HepG2 (cell line): ENCODE measurements around the gene BCL2L2. TPM values are rescaled to one million over a fixed set of nuclear protein-coding genes. Genes with fewer than 3 reads are reported as not detected.
A peak's percentile ranks its signal among the peaks of the same experiment; 100 is the strongest.

ENCODE experiments used
- ELF1 ChIP-seq: sonication (generic); formaldehyde crosslinking; IDR thresholded peaks from 2 replicates; pipeline ENCODE4 v1.4.0; 2020; ENCODE audit warnings: missing genetic modification reagents
- ERF ChIP-seq: IDR thresholded peaks from 2 replicates; pipeline ENCODE4 v1.6.1; 2018; ENCODE audit warnings: missing biosample characterization, missing genetic modification reagents
- HDAC2 ChIP-seq: sonication (generic); formaldehyde crosslinking; IDR thresholded peaks from 2 replicates; pipeline ENCODE4 v1.4.0; 2020; ENCODE audit warnings: missing genetic modification reagents
- KLF13 ChIP-seq: sonication (generic); formaldehyde crosslinking; IDR thresholded peaks from 2 replicates; pipeline ENCODE4 v1.4.0; 2020; ENCODE audit warnings: mild to moderate bottlenecking, missing genetic modification reagents
- KMT2B ChIP-seq: IDR thresholded peaks from 2 replicates; pipeline ENCODE4 v1.6.1; 2016; ENCODE audit warnings: missing genetic modification reagents, missing compliant biosample characterization
- MED8 ChIP-seq: sonication (generic); formaldehyde crosslinking; IDR thresholded peaks from 2 replicates; pipeline ENCODE4 v1.8.1; 2023; ENCODE audit warnings: mild to moderate bottlenecking, missing genetic modification reagents; ENCODE audit not compliant: insufficient replicate concordance
- PAWR ChIP-seq: sonication (generic); formaldehyde crosslinking; IDR thresholded peaks from 2 replicates; pipeline ENCODE4 v1.4.0; 2020; ENCODE audit warnings: missing genetic modification reagents, mild to moderate bottlenecking, borderline replicate concordance
- RBAK ChIP-seq: sonication (generic); formaldehyde crosslinking; IDR thresholded peaks from 2 replicates; pipeline ENCODE4 v1.5.1; 2020; ENCODE audit warnings: mild to moderate bottlenecking, missing genetic modification reagents
- TEAD2 ChIP-seq: sonication (generic); formaldehyde crosslinking; IDR thresholded peaks from 2 replicates; pipeline ENCODE4 v1.9.0; 2021; ENCODE audit warnings: missing genetic modification reagents
- ZBTB7B ChIP-seq: sonication (generic); formaldehyde crosslinking; IDR thresholded peaks from 2 replicates; pipeline ENCODE4 v1.4.0; 2020; ENCODE audit warnings: missing genetic modification reagents
- ZNF234 ChIP-seq: sonication (generic); formaldehyde crosslinking; conservative IDR thresholded peaks from 2 replicates; pipeline ENCODE4 v1.5.1; 2020; ENCODE audit warnings: mild to moderate bottlenecking, missing genetic modification reagents
- ZNF383 ChIP-seq: sonication (generic); formaldehyde crosslinking; IDR thresholded peaks from 2 replicates; pipeline ENCODE4 v1.4.0; 2020; ENCODE audit warnings: missing genetic modification reagents, mild to moderate bottlenecking, borderline replicate concordance
- ZNF891 ChIP-seq: sonication (generic); formaldehyde crosslinking; IDR thresholded peaks from 2 replicates; pipeline ENCODE4 v1.5.0; 2020; ENCODE audit warnings: mild to moderate bottlenecking, missing genetic modification reagents
- polyA plus RNA-seq, 8 experiments: library from polyadenylated mRNA; depleted of rRNA in 3 of 8; stranded (reverse) in 7 of 8; unstranded in 1 of 8; fragments of >200 nt; fragmentation: Illumina TruSeq in 4 of 8; extraction: Trizol in 4 of 8; gene quantifications; 2 replicates each; pipeline versions ENCODE4 v1.2.1 to v1.2.3, GENCODE V29; 2011 to 2016; ENCODE audit warnings: low read depth in 4 of 8, missing spikeins in 1 of 8, mixed read lengths in 1 of 8; ENCODE audit not compliant: insufficient read depth in 1 of 8
- total RNA-seq, 5 experiments: library from RNA; depleted of rRNA; stranded (reverse); fragments of >200 nt; fragmentation: Illumina TruSeq; extraction: Trizol; gene quantifications; 2 replicates each; pipeline ENCODE4 v1.2.3, GENCODE V29; 2016; ENCODE audit warnings: low read depth in 1 of 5
- TF ChIP-seq, protein P1 (sequence below): sonication (generic); formaldehyde crosslinking; IDR thresholded peaks from 2 replicates; pipeline ENCODE4 v1.4.0; 2020; ENCODE audit warnings: missing genetic modification reagents
- TF ChIP-seq, protein P2 (sequence below): sonication (generic); formaldehyde crosslinking; IDR thresholded peaks from 2 replicates; pipeline ENCODE4 v1.5.1; 2020; ENCODE audit warnings: mild to moderate bottlenecking, missing genetic modification reagents
- TF ChIP-seq, protein P3 (sequence below): IDR thresholded peaks from 2 replicates; pipeline ENCODE4 v1.4.0; 2020; ENCODE audit warnings: mild to moderate bottlenecking, missing genetic modification reagents
- TF ChIP-seq, protein P4 (sequence below): IDR thresholded peaks from 2 replicates; pipeline ENCODE4 v1.6.1; 2016; ENCODE audit warnings: low read depth, control low read depth
- TF ChIP-seq, protein P5 (sequence below): sonication (generic); formaldehyde crosslinking; IDR thresholded peaks from 2 replicates; pipeline ENCODE4 v1.4.0; 2020; ENCODE audit warnings: low read depth, mild to moderate bottlenecking, missing genetic modification reagents
- TF ChIP-seq, protein P6 (sequence below): IDR thresholded peaks from 2 replicates; pipeline ENCODE4 v1.6.1; 2016; ENCODE audit warnings: missing genetic modification reagents, missing compliant biosample characterization

The BCL2L2 gene
- total and polyA plus RNA-seq, 2 of the 13 experiments (the other 11 are each of a cell fraction or from before 2014, with no cell fraction given): 28.1 to 49.8 TPM

DNA sequence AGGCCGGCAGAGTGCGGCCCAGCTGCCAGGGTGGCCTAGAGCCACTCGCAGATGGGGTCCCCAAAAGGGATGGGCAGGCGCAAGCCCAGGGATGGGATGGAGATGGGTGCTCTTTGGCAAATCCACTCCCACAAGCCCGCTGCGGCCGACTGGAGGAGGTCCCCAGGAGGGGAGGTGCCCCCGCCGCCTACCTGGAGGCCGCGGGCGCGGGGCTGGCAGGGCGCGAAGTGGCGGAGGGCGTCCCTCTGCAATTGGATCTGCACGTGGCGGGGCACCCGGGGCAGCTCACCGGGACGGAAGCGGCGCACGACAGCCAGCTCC is 4.7 kb upstream of the BCL2L2 start (continued):
- TF ChIP-seq ZNF891 (CRISPR knock-in tag) (peak; percentile 99), ELF1 (CRISPR knock-in tag) (peak; percentile 68), MED8 (CRISPR knock-in tag) (peak; percentile 89), RBAK (CRISPR knock-in tag) (peak; percentile 14; the same call in 1 of the 2 replicates), KMT2B (CRISPR knock-in tag) (peak; percentile 59), KLF13 (CRISPR knock-in tag) (no peak; the same call in 1 of the 2 replicates), ZNF234 (CRISPR knock-in tag) (no peak), HDAC2 (CRISPR knock-in tag) (peak; percentile 89), ERF (CRISPR knock-in tag) (peak; percentile 82), ZNF383 (CRISPR knock-in tag) (peak; percentile 94; the same call in 1 of the 2 replicates), TEAD2 (peak; percentile 90), ZBTB7B (CRISPR knock-in tag) (peak; percentile 66; the same call in 1 of the 2 replicates), PAWR (0 out of 2 replicates have a peak, but pooled peaks have one; percentile 92)
- TF ChIP-seq, protein P1, sequence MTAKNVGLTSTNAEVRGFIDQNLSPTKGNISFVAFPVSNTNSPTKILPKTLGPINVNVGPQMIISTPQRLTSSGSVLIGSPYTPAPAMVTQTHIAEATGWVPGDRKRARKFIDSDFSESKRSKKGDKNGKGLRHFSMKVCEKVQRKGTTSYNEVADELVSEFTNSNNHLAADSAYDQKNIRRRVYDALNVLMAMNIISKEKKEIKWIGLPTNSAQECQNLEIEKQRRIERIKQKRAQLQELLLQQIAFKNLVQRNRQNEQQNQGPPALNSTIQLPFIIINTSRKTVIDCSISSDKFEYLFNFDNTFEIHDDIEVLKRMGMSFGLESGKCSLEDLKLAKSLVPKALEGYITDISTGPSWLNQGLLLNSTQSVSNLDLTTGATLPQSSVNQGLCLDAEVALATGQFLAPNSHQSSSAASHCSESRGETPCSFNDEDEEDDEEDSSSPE: peak; percentile 95
- TF ChIP-seq, protein P2, sequence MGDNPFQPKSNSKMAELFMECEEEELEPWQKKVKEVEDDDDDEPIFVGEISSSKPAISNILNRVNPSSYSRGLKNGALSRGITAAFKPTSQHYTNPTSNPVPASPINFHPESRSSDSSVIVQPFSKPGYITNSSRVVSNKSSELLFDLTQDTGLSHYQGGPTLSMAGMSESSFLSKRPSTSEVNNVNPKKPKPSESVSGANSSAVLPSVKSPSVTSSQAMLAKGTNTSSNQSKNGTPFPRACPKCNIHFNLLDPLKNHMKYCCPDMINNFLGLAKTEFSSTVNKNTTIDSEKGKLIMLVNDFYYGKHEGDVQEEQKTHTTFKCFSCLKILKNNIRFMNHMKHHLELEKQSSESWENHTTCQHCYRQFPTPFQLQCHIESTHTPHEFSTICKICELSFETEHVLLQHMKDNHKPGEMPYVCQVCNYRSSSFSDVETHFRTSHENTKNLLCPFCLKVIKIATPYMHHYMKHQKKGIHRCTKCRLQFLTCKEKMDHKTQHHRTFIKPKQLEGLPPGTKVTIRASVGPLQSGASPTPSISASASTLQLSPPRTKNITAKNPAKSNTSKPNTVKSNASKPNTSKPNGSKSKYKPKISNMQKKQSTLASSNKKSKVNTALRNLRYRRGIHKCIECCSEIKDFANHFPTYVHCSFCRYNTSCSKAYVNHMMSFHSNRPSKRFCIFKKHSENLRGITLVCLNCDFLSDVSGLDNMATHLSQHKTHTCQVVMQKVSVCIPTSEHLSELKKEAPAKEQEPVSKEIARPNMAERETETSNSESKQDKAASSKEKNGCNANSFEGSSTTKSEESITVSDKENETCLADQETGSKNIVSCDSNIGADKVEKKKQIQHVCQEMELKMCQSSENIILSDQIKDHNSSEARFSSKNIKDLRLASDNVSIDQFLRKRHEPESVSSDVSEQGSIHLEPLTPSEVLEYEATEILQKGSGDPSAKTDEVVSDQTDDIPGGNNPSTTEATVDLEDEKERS (CRISPR knock-in tag): peak; percentile 97
- TF ChIP-seq, protein P3, sequence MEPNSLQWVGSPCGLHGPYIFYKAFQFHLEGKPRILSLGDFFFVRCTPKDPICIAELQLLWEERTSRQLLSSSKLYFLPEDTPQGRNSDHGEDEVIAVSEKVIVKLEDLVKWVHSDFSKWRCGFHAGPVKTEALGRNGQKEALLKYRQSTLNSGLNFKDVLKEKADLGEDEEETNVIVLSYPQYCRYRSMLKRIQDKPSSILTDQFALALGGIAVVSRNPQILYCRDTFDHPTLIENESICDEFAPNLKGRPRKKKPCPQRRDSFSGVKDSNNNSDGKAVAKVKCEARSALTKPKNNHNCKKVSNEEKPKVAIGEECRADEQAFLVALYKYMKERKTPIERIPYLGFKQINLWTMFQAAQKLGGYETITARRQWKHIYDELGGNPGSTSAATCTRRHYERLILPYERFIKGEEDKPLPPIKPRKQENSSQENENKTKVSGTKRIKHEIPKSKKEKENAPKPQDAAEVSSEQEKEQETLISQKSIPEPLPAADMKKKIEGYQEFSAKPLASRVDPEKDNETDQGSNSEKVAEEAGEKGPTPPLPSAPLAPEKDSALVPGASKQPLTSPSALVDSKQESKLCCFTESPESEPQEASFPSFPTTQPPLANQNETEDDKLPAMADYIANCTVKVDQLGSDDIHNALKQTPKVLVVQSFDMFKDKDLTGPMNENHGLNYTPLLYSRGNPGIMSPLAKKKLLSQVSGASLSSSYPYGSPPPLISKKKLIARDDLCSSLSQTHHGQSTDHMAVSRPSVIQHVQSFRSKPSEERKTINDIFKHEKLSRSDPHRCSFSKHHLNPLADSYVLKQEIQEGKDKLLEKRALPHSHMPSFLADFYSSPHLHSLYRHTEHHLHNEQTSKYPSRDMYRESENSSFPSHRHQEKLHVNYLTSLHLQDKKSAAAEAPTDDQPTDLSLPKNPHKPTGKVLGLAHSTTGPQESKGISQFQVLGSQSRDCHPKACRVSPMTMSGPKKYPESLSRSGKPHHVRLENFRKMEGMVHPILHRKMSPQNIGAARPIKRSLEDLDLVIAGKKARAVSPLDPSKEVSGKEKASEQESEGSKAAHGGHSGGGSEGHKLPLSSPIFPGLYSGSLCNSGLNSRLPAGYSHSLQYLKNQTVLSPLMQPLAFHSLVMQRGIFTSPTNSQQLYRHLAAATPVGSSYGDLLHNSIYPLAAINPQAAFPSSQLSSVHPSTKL: peak; percentile 67; the same call in 1 of the 2 replicates
- TF ChIP-seq, protein P4, sequence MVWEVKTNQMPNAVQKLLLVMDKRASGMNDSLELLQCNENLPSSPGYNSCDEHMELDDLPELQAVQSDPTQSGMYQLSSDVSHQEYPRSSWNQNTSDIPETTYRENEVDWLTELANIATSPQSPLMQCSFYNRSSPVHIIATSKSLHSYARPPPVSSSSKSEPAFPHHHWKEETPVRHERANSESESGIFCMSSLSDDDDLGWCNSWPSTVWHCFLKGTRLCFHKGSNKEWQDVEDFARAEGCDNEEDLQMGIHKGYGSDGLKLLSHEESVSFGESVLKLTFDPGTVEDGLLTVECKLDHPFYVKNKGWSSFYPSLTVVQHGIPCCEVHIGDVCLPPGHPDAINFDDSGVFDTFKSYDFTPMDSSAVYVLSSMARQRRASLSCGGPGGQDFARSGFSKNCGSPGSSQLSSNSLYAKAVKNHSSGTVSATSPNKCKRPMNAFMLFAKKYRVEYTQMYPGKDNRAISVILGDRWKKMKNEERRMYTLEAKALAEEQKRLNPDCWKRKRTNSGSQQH (CRISPR knock-in tag): no peak; the same call in 1 of the 2 replicates
- TF ChIP-seq, protein P5, sequence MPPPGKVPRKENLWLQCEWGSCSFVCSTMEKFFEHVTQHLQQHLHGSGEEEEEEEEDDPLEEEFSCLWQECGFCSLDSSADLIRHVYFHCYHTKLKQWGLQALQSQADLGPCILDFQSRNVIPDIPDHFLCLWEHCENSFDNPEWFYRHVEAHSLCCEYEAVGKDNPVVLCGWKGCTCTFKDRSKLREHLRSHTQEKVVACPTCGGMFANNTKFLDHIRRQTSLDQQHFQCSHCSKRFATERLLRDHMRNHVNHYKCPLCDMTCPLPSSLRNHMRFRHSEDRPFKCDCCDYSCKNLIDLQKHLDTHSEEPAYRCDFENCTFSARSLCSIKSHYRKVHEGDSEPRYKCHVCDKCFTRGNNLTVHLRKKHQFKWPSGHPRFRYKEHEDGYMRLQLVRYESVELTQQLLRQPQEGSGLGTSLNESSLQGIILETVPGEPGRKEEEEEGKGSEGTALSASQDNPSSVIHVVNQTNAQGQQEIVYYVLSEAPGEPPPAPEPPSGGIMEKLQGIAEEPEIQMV (CRISPR knock-in tag): no peak; the same call in 1 of the 2 replicates
- TF ChIP-seq, protein P6, sequence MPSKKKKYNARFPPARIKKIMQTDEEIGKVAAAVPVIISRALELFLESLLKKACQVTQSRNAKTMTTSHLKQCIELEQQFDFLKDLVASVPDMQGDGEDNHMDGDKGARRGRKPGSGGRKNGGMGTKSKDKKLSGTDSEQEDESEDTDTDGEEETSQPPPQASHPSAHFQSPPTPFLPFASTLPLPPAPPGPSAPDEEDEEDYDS (CRISPR knock-in tag): peak; percentile 84
